OCI-LY7 (cell line): ENCODE data around the gene FMNL1. TPM values are rescaled to one million over a fixed set of nuclear protein-coding genes. Genes with fewer than 3 reads are reported as not detected.
A peak's percentile ranks its signal among the peaks of the same experiment; 100 is the strongest.

Source experiments
- BruUV-seq: library from RNA; stranded (reverse); fragments of 400-500 nt; replicated peaks from 2 replicates; lab custom pipeline; 2021; lab: Mats Ljungman, UMichigan
- CTCF ChIA-PET: fragments of 300-600 bp; sonication (Branson Sonifier 250); formaldehyde crosslinking; loops from one replicate; lab custom pipeline; 2022; ENCODE audit warnings: antibody characterized with exemption; ENCODE audit not compliant: unreplicated experiment; lab: Charles Lee
- POLR2A ChIA-PET: fragments of 300-600 bp; sonication (Branson Sonifier 250); formaldehyde crosslinking; loops from one replicate; lab custom pipeline; 2022; ENCODE audit warnings: antibody characterized with exemption; lab: Charles Lee
- DNase-seq: peaks from one replicate; pipeline ENCODE4 v3.0.0-alpha.2; 2015; ENCODE audit warnings: low spot score
- H2AFZ ChIP-seq: fragments of 200-600 bp; sonication (generic), shearing (Covaris generic); 2 replicates; pipeline ENCODE4 v1.6.1; 2014; ENCODE audit warnings: mild to moderate bottlenecking, antibody characterized with exemption, low read length, moderate library complexity
- H3K27ac ChIP-seq: fragments of 200-600 bp; sonication (generic); 2 replicates; pipeline ENCODE4 v1.5.1; 2014; ENCODE audit warnings: mixed run types, low read depth, mild to moderate bottlenecking, moderate library complexity, low read length, inconsistent platforms; ENCODE audit not compliant: poor library complexity, severe bottlenecking
- H3K36me3 ChIP-seq: fragments of 200-600 bp; sonication (generic); 2 replicates; pipeline ENCODE4 v1.6.1; 2014; ENCODE audit warnings: mild to moderate bottlenecking, antibody characterized with exemption, low read length, moderate library complexity, mixed read lengths; ENCODE audit not compliant: insufficient read depth
- H3K4me1 ChIP-seq: fragments of 200-600 bp; sonication (generic); 2 replicates; pipeline ENCODE4 v1.5.1; 2014; ENCODE audit warnings: mild to moderate bottlenecking, low read length; ENCODE audit not compliant: insufficient read depth, poor library complexity, severe bottlenecking
- H3K4me2 ChIP-seq: fragments of 200-600 bp; sonication (generic); 2 replicates; pipeline ENCODE4 v1.6.1; 2014; ENCODE audit warnings: mild to moderate bottlenecking, low read length
- H3K4me3 ChIP-seq: fragments of 200-600 bp; sonication (generic); 2 replicates; pipeline ENCODE4 v1.5.1; 2014; ENCODE audit warnings: mild to moderate bottlenecking, low read depth, low read length; ENCODE audit not compliant: poor library complexity, severe bottlenecking
- H3K79me2 ChIP-seq: fragments of 200-600 bp; sonication (generic); 2 replicates; pipeline ENCODE4 v1.6.1; 2016; ENCODE audit warnings: low read depth, mild to moderate bottlenecking, low read length, moderate library complexity, mixed read lengths; ENCODE audit not compliant: insufficient read depth
- H3K9me2 ChIP-seq: fragments of 200-600 bp; sonication (generic); 2 replicates; pipeline ENCODE4 v1.6.1; 2016; ENCODE audit warnings: mild to moderate bottlenecking, low read length, mixed read lengths; ENCODE audit not compliant: insufficient read depth
- H3K9me3 ChIP-seq: fragments of 200-600 bp; sonication (generic); 2 replicates; pipeline ENCODE4 v1.6.1; 2014; ENCODE audit warnings: mild to moderate bottlenecking, mixed run types, low read length, mixed read lengths
- H4K20me1 ChIP-seq: fragments of 200-600 bp; sonication (generic); 2 replicates; pipeline ENCODE4 v1.6.1; 2014; ENCODE audit warnings: mild to moderate bottlenecking, antibody characterized with exemption, low read length, moderate library complexity, mixed read lengths; ENCODE audit not compliant: insufficient read depth
- CTCF ChIP-seq: fragments of 200-600 bp; sonication (generic); conservative IDR thresholded peaks from 2 replicates; pipeline ENCODE4 v1.5.1; 2014; ENCODE audit warnings: mild to moderate bottlenecking, antibody characterized with exemption, low read length, moderate library complexity, mixed read lengths
- EZH2phosphoT487 ChIP-seq: fragments of 200-600 bp; sonication (generic); IDR thresholded peaks from 2 replicates; pipeline ENCODE4 v1.6.1; 2018; ENCODE audit warnings: low read depth, borderline replicate concordance, mild to moderate bottlenecking, mixed run types, antibody characterized with exemption, low read length, moderate library complexity, mixed read lengths
- intact Hi-C: fragments of 100-400 bp; cut with micrococcal nuclease; formaldehyde crosslinking; loops from one replicate; pipeline ENCODE4 v1.10.0; 2022; ENCODE audit not compliant: unreplicated experiment
- total RNA-seq, 2 experiments: library from RNA; depleted of rRNA in 1 of 2; stranded (reverse); fragments of >200 nt in 1 of 2; shearing (Covaris generic) in 1 of 2; gene quantifications; 2 replicates each; pipeline ENCODE4 v1.2.3, GENCODE V29; 2014 to 2022

Gene FMNL1
- total RNA-seq, 2 experiments from 2014 or later, result 55.1 to 133 TPM

GRCh38 chr17:45284176-45285140 is 62.8 kb downstream of the FMNL1 start:
- Histone ChIP-seq H3K79me2 (no peaks in the 10 kb centered on the region), H3K9me2 (no peaks in the 10 kb centered on the region), H4K20me1 (no peaks in the 10 kb centered on the region), H2AFZ (no peak overlapping the region), H3K9me3 (no peaks in the 10 kb centered on the region), H3K4me3 (no peak overlapping the region), H3K4me1 (no peaks in the 10 kb centered on the region), H3K4me2 (no peak overlapping the region), H3K27ac (no peak overlapping the region), H3K36me3 (peaks cover 77% of the 10 kb centered on the region)
- peak; percentile 46 for DNase-seq
- intact Hi-C loops, result no loop called here
- ChIA-PET CTCF (no interaction called here), POLR2A (no interaction called here)
- BruUV-seq, result no TSS peak
- TF ChIP-seq EZH2phosphoT487, result no peak
- peak; percentile 70 for TF ChIP-seq CTCF

GRCh38 chr17:45286286-45286685 is 64.6 kb downstream of the FMNL1 start:
- Histone ChIP-seq H3K4me1 (peaks cover 5% of the 10 kb centered on the region), H3K4me2 (no peak overlapping the region), H3K9me2 (no peaks in the 10 kb centered on the region), H3K79me2 (no peaks in the 10 kb centered on the region; the same call in 1 of the 2 replicates), H3K9me3 (no peaks in the 10 kb centered on the region), H3K27ac (no peak overlapping the region), H4K20me1 (no peaks in the 10 kb centered on the region), H2AFZ (no peak overlapping the region), H3K4me3 (no peak overlapping the region), H3K36me3 (peaks cover 89% of the 10 kb centered on the region)
- TF ChIP-seq CTCF (no peak), EZH2phosphoT487 (no peak)
- BruUV-seq, result no TSS peak
- no peak for DNase-seq
- POLR2A ChIA-PET, result no interaction called here
- CTCF ChIA-PET, result no interaction called here
- intact Hi-C loops, result no loop called here
